DND-41 (cell line): Measurements from ENCODE around the gene AFF3.

Experiments
- ATAC-seq: fragments of 200-7000 bp; cut with Tn5 transposase; 3 replicates; pipeline ENCODE4 v1.9.1; 2021; ENCODE audit warnings: low read depth; ENCODE audit not compliant: insufficient read depth
- DNase-seq: peaks from one replicate; pipeline ENCODE4 v3.0.0-alpha.2; 2020
- H2AFZ ChIP-seq: 2 replicates; pipeline ENCODE4 v1.6.0; 2012; ENCODE audit warnings: low read depth, low read length
- H3K27ac ChIP-seq: 2 replicates; pipeline ENCODE4 v1.5.1; 2012; ENCODE audit warnings: low read length, inconsistent platforms
- H3K27me3 ChIP-seq: fragments of 200-600 bp; sonication (generic); 2 replicates; pipeline ENCODE4 v1.6.0; 2012; ENCODE audit warnings: low read length, mild to moderate bottlenecking, inconsistent platforms; ENCODE audit not compliant: insufficient read depth, poor library complexity
- H3K36me3 ChIP-seq: 2 replicates; pipeline ENCODE4 v1.5.1; 2012; ENCODE audit warnings: low read length, inconsistent platforms; ENCODE audit not compliant: insufficient read depth
- H3K4me1 ChIP-seq: 2 replicates; pipeline ENCODE4 v1.5.1; 2012; ENCODE audit warnings: mild to moderate bottlenecking, low read length; ENCODE audit not compliant: insufficient read depth
- H3K4me2 ChIP-seq: 2 replicates; pipeline ENCODE4 v1.6.0; 2012; ENCODE audit warnings: mild to moderate bottlenecking, moderate library complexity, low read length, inconsistent platforms; ENCODE audit not compliant: insufficient read depth
- H3K4me3 ChIP-seq, 2 experiments: fragments of 200-600 bp in 1 of 2; shearing (Covaris generic) in 1 of 2; 2 replicates each; pipeline ENCODE4 v1.5.1; 2012 to 2016; ENCODE audit warnings: inconsistent platforms in 2 of 2, low read length in 2 of 2, mild to moderate bottlenecking in 2 of 2, low read depth in 1 of 2, moderate library complexity in 1 of 2
- H3K79me2 ChIP-seq: 2 replicates; pipeline ENCODE4 v1.6.0; 2012; ENCODE audit warnings: low read length, inconsistent platforms; ENCODE audit not compliant: insufficient read depth
- H3K9ac ChIP-seq: 2 replicates; pipeline ENCODE4 v1.6.0; 2012; ENCODE audit warnings: low read depth, mild to moderate bottlenecking, inconsistent platforms, low read length, moderate library complexity
- H3K9me3 ChIP-seq: 2 replicates; pipeline ENCODE4 v1.5.1; 2012; ENCODE audit warnings: low read length, moderate library complexity, mild to moderate bottlenecking, inconsistent platforms; ENCODE audit not compliant: insufficient read depth, severe bottlenecking
- H4K20me1 ChIP-seq: 2 replicates; pipeline ENCODE4 v1.6.0; 2012; ENCODE audit warnings: low read length; ENCODE audit not compliant: insufficient read depth
- CTCF ChIP-seq: IDR thresholded peaks from 2 replicates; pipeline ENCODE4 v1.5.1; 2012; ENCODE audit warnings: borderline replicate concordance, low read length, moderate library complexity, mild to moderate bottlenecking; ENCODE audit not compliant: poor library complexity, severe bottlenecking; ENCODE audit errors: extremely low read depth
- EZH2 ChIP-seq: IDR thresholded peaks from 3 replicates; pipeline ENCODE4 v1.6.1; 2012; ENCODE audit warnings: borderline replicate concordance, low read depth, mild to moderate bottlenecking, moderate library complexity, low read length, inconsistent platforms; ENCODE audit not compliant: severe bottlenecking

Gene AFF3

GRCh38 chr2:100126897-100127401 lies 15.4 kb downstream of the AFF3 start:
- no peak for TF ChIP-seq CTCF
- no peak for TF ChIP-seq EZH2
- Histone ChIP-seq H2AFZ (no peak overlapping the region), H3K36me3 (peaks cover 60% of the 10 kb centered on the region), H3K4me1 (no peaks in the 10 kb centered on the region), H4K20me1 (peaks cover 2% of the 10 kb centered on the region; the same call in 1 of the 2 replicates), H3K27ac (no peak overlapping the region), H3K9me3 (peaks cover 2% of the 10 kb centered on the region), H3K4me2 (no peak overlapping the region), H3K79me2 (peaks cover 18% of the 10 kb centered on the region), H3K9ac (no peak overlapping the region), H3K4me3 (no peak overlapping the region), H3K27me3 (no peaks in the 10 kb centered on the region)
- no peak for DNase-seq
- ATAC-seq: no peak

- no peaks in the 10 kb centered on the region for H3K27me3 ChIP-seq
- DNase-seq: no peak
- no peak overlapping the region for H3K4me3 ChIP-seq
- TF ChIP-seq CTCF (no peak), EZH2 (no peak)
- no peaks in the 10 kb centered on the region for H4K20me1 ChIP-seq
- H3K4me1 ChIP-seq: no peaks in the 10 kb centered on the region
- H3K4me2 ChIP-seq: no peak overlapping the region
- H3K9me3 ChIP-seq: peaks cover 2% of the 10 kb centered on the region
- peaks cover 13% of the 10 kb centered on the region for H3K79me2 ChIP-seq
- no peak overlapping the region for H2AFZ ChIP-seq
- peaks cover 63% of the 10 kb centered on the region for H3K36me3 ChIP-seq
- H3K9ac ChIP-seq: no peak overlapping the region
- ATAC-seq: no peak
- no peak overlapping the region for H3K27ac ChIP-seq
Observed at GRCh38 chr2:100126201-100126600, 16.2 kb downstream of the AFF3 start.

- Histone ChIP-seq H3K4me2 (no peak overlapping the region), H3K36me3 (peaks cover 69% of the 10 kb centered on the region), H3K4me3 (no peak overlapping the region), H2AFZ (no peak overlapping the region), H4K20me1 (no peaks in the 10 kb centered on the region), H3K27ac (no peak overlapping the region), H3K27me3 (no peaks in the 10 kb centered on the region), H3K79me2 (peaks cover 9% of the 10 kb centered on the region), H3K9me3 (peaks cover 2% of the 10 kb centered on the region), H3K9ac (no peak overlapping the region), H3K4me1 (no peaks in the 10 kb centered on the region)
- DNase-seq: no peak
- ATAC-seq: no peak
- TF ChIP-seq EZH2 (no peak), CTCF (no peak)
Observed at GRCh38 chr2:100125626-100126025, 16.8 kb downstream of the AFF3 start.

GRCh38 chr2:100124761-100125160 lies 17.6 kb downstream of the AFF3 start:
- Histone ChIP-seq H2AFZ (no peak overlapping the region), H3K36me3 (peaks cover 77% of the 10 kb centered on the region), H4K20me1 (no peaks in the 10 kb centered on the region), H3K4me3 (no peak overlapping the region), H3K79me2 (peaks cover 6% of the 10 kb centered on the region; the same call in 1 of the 2 replicates), H3K27ac (no peak overlapping the region), H3K4me2 (no peak overlapping the region), H3K9ac (no peak overlapping the region), H3K4me1 (no peaks in the 10 kb centered on the region), H3K9me3 (peaks cover 3% of the 10 kb centered on the region), H3K27me3 (no peaks in the 10 kb centered on the region)
- no peak for TF ChIP-seq EZH2
- no peak for TF ChIP-seq CTCF
- DNase-seq (no peak), ATAC-seq (no peak)
